IMR-90 (cell line): ENCODE results near the gene CNNM3. TPM values are rescaled to one million over a fixed set of nuclear protein-coding genes. Genes with fewer than 3 reads are reported as not detected.

Source experiments
- ATAC-seq: fragments of 200-7000 bp; cut with Tn5 transposase; 2 replicates; pipeline ENCODE4 v1.9.1; 2020; ENCODE audit warnings: low read depth, mild to moderate bottlenecking, moderate library complexity
- BruUV-seq: library from RNA; stranded (reverse); fragments of 400-500 nt; replicated peaks from 2 replicates; lab custom pipeline; 2021; lab: Mats Ljungman, UMichigan
- CTCF ChIA-PET: fragments of 300-600 bp; formaldehyde crosslinking; extraction: SDS; loops from one replicate; lab custom pipeline; 2021; ENCODE audit warnings: antibody characterized with exemption; lab: Yijun Ruan, JAX
- POLR2A ChIA-PET: fragments of 300-600 bp; sonication (Branson Sonifier 250); formaldehyde crosslinking; loops from one replicate; lab custom pipeline; 2022; ENCODE audit warnings: antibody characterized with exemption; ENCODE audit not compliant: unreplicated experiment; lab: Charles Lee
- DNase-seq: peaks from one replicate; pipeline ENCODE4 v3.0.0; 2013
- H2AFZ ChIP-seq: replicated peaks from 2 replicates; pipeline ENCODE3; 2013; ENCODE audit warnings: low read length, mild to moderate bottlenecking; ENCODE audit not compliant: poor library complexity
- H2AK5ac ChIP-seq: 2 replicates; pipeline ENCODE4 v1.6.1; 2013; ENCODE audit warnings: low read depth, low read length, inconsistent platforms
- H2AK9ac ChIP-seq: replicated peaks from 2 replicates; pipeline ENCODE3; 2013; ENCODE audit warnings: mild to moderate bottlenecking, low read depth, low read length, moderate library complexity; ENCODE audit not compliant: poor library complexity
- H2BK120ac ChIP-seq: 2 replicates; pipeline ENCODE4 v1.6.1; 2013; ENCODE audit warnings: low read depth, low read length, inconsistent platforms
- H2BK15ac ChIP-seq: 3 replicates; pipeline ENCODE4 v1.6.1; 2013; ENCODE audit warnings: low read depth, low read length, inconsistent platforms
- H2BK20ac ChIP-seq: 2 replicates; pipeline ENCODE4 v1.6.1; 2013; ENCODE audit warnings: low read depth, mild to moderate bottlenecking, inconsistent platforms, low read length, moderate library complexity
- H2BK5ac ChIP-seq: 2 replicates; pipeline ENCODE4 v1.6.1; 2013; ENCODE audit warnings: mild to moderate bottlenecking, low read depth, low read length, inconsistent platforms; ENCODE audit not compliant: poor library complexity, severe bottlenecking
- H3K14ac ChIP-seq: replicated peaks from 2 replicates; pipeline ENCODE4 v1.6.1; 2013; ENCODE audit warnings: low read depth, low read length, inconsistent platforms
- H3K18ac ChIP-seq: 2 replicates; pipeline ENCODE4 v1.6.1; 2013; ENCODE audit warnings: low read depth, low read length, control low read depth
- H3K23ac ChIP-seq: 2 replicates; pipeline ENCODE4 v1.6.1; 2013; ENCODE audit warnings: low read depth, low read length, inconsistent platforms
- H3K27ac ChIP-seq: 2 replicates; pipeline ENCODE4 v1.5.1; 2013; ENCODE audit warnings: mild to moderate bottlenecking, control low read depth, low read length; ENCODE audit not compliant: insufficient read depth
- H3K27me3 ChIP-seq: 2 replicates; pipeline ENCODE4 v1.6.1; 2013; ENCODE audit warnings: low read length; ENCODE audit not compliant: control insufficient read depth, insufficient read depth
- H3K36me3 ChIP-seq: 2 replicates; pipeline ENCODE4 v1.6.1; 2013; ENCODE audit warnings: low read length, mixed read lengths; ENCODE audit not compliant: control insufficient read depth, insufficient read depth
- H3K4ac ChIP-seq: 2 replicates; pipeline ENCODE4 v1.6.1; 2013; ENCODE audit warnings: low read depth, low read length, inconsistent platforms
- H3K4me1 ChIP-seq: 2 replicates; pipeline ENCODE4 v1.6.1; 2013; ENCODE audit warnings: low read length, mixed read lengths; ENCODE audit not compliant: control insufficient read depth, insufficient read depth
- H3K4me2 ChIP-seq: 2 replicates; pipeline ENCODE4 v1.6.1; 2013; ENCODE audit warnings: low read depth, mild to moderate bottlenecking, control low read depth, low read length, moderate library complexity
- H3K4me3 ChIP-seq: 2 replicates; pipeline ENCODE4 v1.5.1; 2013; ENCODE audit warnings: low read depth, mild to moderate bottlenecking, control low read depth, low read length, moderate library complexity; ENCODE audit not compliant: insufficient read depth
- H3K56ac ChIP-seq: 2 replicates; pipeline ENCODE4 v1.6.1; 2013; ENCODE audit warnings: low read length, inconsistent platforms; ENCODE audit not compliant: insufficient read depth; ENCODE audit errors: extremely low read depth
- H3K79me1 ChIP-seq, 2 experiments: 2 replicates each; pipeline ENCODE4 v1.6.1; 2013; ENCODE audit warnings: low read length in 2 of 2, inconsistent platforms in 1 of 2, low read depth in 1 of 2
- H3K9ac ChIP-seq: 2 replicates; pipeline ENCODE4 v1.6.1; 2013; ENCODE audit warnings: low read depth, low read length, control low read depth
- H3K9me1 ChIP-seq: 2 replicates; pipeline ENCODE4 v1.6.1; 2013; ENCODE audit warnings: low read length, inconsistent platforms; ENCODE audit not compliant: insufficient read depth
- H3K9me3 ChIP-seq: 2 replicates; pipeline ENCODE4 v1.6.1; 2013; ENCODE audit warnings: low read length; ENCODE audit not compliant: control insufficient read depth, insufficient read depth
- H4K20me1 ChIP-seq: 2 replicates; pipeline ENCODE4 v1.6.1; 2013; ENCODE audit warnings: low read length, inconsistent platforms; ENCODE audit not compliant: insufficient read depth
- H4K5ac ChIP-seq: 2 replicates; pipeline ENCODE4 v1.6.1; 2013; ENCODE audit warnings: mild to moderate bottlenecking, low read depth, low read length, control low read depth
- H4K8ac ChIP-seq, 2 experiments: 2 replicates each; pipeline ENCODE4 v1.6.1; 2013; ENCODE audit warnings: low read depth in 2 of 2, low read length in 2 of 2, control low read depth in 1 of 2, inconsistent platforms in 1 of 2
- H4K91ac ChIP-seq: 2 replicates; pipeline ENCODE4 v1.6.1; 2013; ENCODE audit warnings: low read depth, low read length, inconsistent platforms; ENCODE audit not compliant: insufficient read depth
- BHLHE40 ChIP-seq: fragments of 150-350 bp; IDR thresholded peaks from 2 replicates; pipeline ENCODE4 v1.6.1; 2016; ENCODE audit warnings: mild to moderate bottlenecking, low read depth, low read length
- CHD1 ChIP-seq: IDR thresholded peaks from 2 replicates; pipeline ENCODE4 v1.6.1; 2012; ENCODE audit warnings: low read depth, low read length, improper control_type of control experiment
- CTCF ChIP-seq: conservative IDR thresholded peaks from 2 replicates; pipeline ENCODE4 v1.5.1; 2012; ENCODE audit warnings: mild to moderate bottlenecking, low read depth, low read length, improper control_type of control experiment
- ELK1 ChIP-seq: fragments of 150-350 bp; IDR thresholded peaks from 2 replicates; pipeline ENCODE4 v1.6.1; 2016; ENCODE audit warnings: low read depth, mild to moderate bottlenecking, low read length, moderate library complexity, borderline replicate concordance
- FOS ChIP-seq: fragments of 150-350 bp; IDR thresholded peaks from 2 replicates; pipeline ENCODE4 v1.6.1; 2016; ENCODE audit warnings: low read depth, low read length
- MAFK ChIP-seq: IDR thresholded peaks from 2 replicates; pipeline ENCODE4 v1.6.1; 2012; ENCODE audit warnings: low read depth, low read length, improper control_type of control experiment
- MXI1 ChIP-seq: IDR thresholded peaks from 2 replicates; pipeline ENCODE4 v1.6.1; 2012; ENCODE audit warnings: low read depth, mild to moderate bottlenecking, low read length, moderate library complexity, borderline replicate concordance
- NFE2L2 ChIP-seq: fragments of 150-350 bp; IDR thresholded peaks from 2 replicates; pipeline ENCODE4 v1.6.1; 2016; ENCODE audit warnings: low read depth, mild to moderate bottlenecking, low read length
- POLR2A ChIP-seq: IDR thresholded peaks from 2 replicates; pipeline ENCODE4 v1.6.1; 2012; ENCODE audit warnings: mild to moderate bottlenecking, low read depth, low read length
- RCOR1 ChIP-seq: IDR thresholded peaks from 2 replicates; pipeline ENCODE4 v1.6.1; 2012; ENCODE audit warnings: mild to moderate bottlenecking, low read length, improper control_type of control experiment; ENCODE audit not compliant: insufficient replicate concordance
- SMC3 ChIP-seq: fragments of 150-350 bp; IDR thresholded peaks from 2 replicates; pipeline ENCODE4 v1.6.1; 2016; ENCODE audit warnings: low read depth, mild to moderate bottlenecking, antibody characterized with exemption, low read length, moderate library complexity
- USF2 ChIP-seq: fragments of 150-350 bp; IDR thresholded peaks from 2 replicates; pipeline ENCODE4 v1.6.1; 2017; ENCODE audit warnings: mild to moderate bottlenecking, antibody characterized with exemption, low read length, low read depth
- WGBS, 2 experiments: methylation state at CpG; one replicate each; pipeline versions ENCODE4 v1.1.5 to v1.1.7; 2013; ENCODE audit warnings: missing lambda C conversion rate in 2 of 2; ENCODE audit not compliant: insufficient read length in 1 of 2; ENCODE audit errors: extremely low coverage in 2 of 2; 5-methylcytosine and 5-hydroxymethylcytosine counted together
- dilution Hi-C: fragments of 300-500 bp; cut with HindIII; formaldehyde crosslinking; loops from one replicate; pipeline ENCODE4 v1.14.3; 2018; ENCODE audit warnings: low sequenced_read_pairs; ENCODE audit not compliant: unreplicated experiment
- in situ Hi-C: fragments of 300-500 bp; cut with MboI; formaldehyde crosslinking; loops from 3 replicates; pipeline ENCODE4 v1.14.3; 2019; ENCODE audit warnings: low sequenced_read_pairs, inconsistent platforms, mixed read lengths
- intact Hi-C: fragments of 100-400 bp; cut with micrococcal nuclease; formaldehyde crosslinking; loops from 2 replicates; pipeline ENCODE4 v1.10.0; 2022
- polyA plus RNA-seq, 3 experiments: library from polyadenylated mRNA; depleted of rRNA; stranded (reverse); fragments of >200 nt; gene quantifications; 2 replicates each; pipeline ENCODE4 v1.2.3, GENCODE V29; 2012; ENCODE audit warnings: low replicate concordance in 1 of 3
- total RNA-seq: library from RNA; depleted of rRNA; stranded (reverse); fragments of >200 nt; gene quantifications from 2 replicates; pipeline ENCODE4 v1.2.3, GENCODE V29; 2012

Gene CNNM3
- total and polyA plus RNA-seq, 2 of the 4 experiments (the other 2 are of a cell fraction): 2.3 to 6.1 TPM

- Histone ChIP-seq H2AK5ac (no peak overlapping the region; the same call in 1 of the 2 replicates), H3K27me3 (peaks cover 5% of the 10 kb centered on the region; the same call in 1 of the 2 replicates), H2BK15ac (no peak overlapping the region), H4K20me1 (no peaks in the 10 kb centered on the region), H3K9ac (no peak overlapping the region), H3K18ac (no peak overlapping the region), H3K4me3 (no peak overlapping the region), H3K4me2 (no peak overlapping the region), H2BK120ac (no peak overlapping the region), H2BK20ac (no peak overlapping the region), H2AK9ac (peak overlapping the region; percentile 21), H3K36me3 (no peaks in the 10 kb centered on the region), H4K8ac (no peak overlapping the region), H4K5ac (no peak overlapping the region), H3K79me1 (no peaks in the 10 kb centered on the region), H4K91ac (no peak overlapping the region), H3K9me3 (no peaks in the 10 kb centered on the region), H2AFZ (peak overlapping the region; percentile 8), H3K27ac (no peak overlapping the region), H3K4me1 (peaks cover 9% of the 10 kb centered on the region), H2BK5ac (no peak overlapping the region), H3K23ac (no peak overlapping the region), H3K14ac (0 out of 2 replicates have a peak overlapping the region, but pooled peaks have one; percentile 21), H3K56ac (no peak overlapping the region), H3K4ac (no peak overlapping the region), H3K9me1 (no peaks in the 10 kb centered on the region; the same call in 1 of the 2 replicates)
- ATAC-seq (peak; percentile 57), DNase-seq (peak; percentile 62)
- 81% methylated on average over 5 of the region's 16 CpGs; no CpG with 5 or more reads in 1 of the 2 experiments for WGBS, 2 experiments
- CTCF ChIA-PET: no interaction called here
- no peak for TF ChIP-seq FOS
- TF ChIP-seq SMC3: no peak
- TF ChIP-seq RCOR1: no peak
- TF ChIP-seq MXI1: no peak
- no peak for TF ChIP-seq MAFK
- no peak for TF ChIP-seq ELK1
- no peak for TF ChIP-seq CHD1
- TF ChIP-seq NFE2L2: no peak
- TF ChIP-seq CTCF: no peak
- TF ChIP-seq BHLHE40: no peak
- no peak for TF ChIP-seq POLR2A
- TF ChIP-seq USF2: no peak
- in situ Hi-C loops (no loop called here), dilution Hi-C loops (no loop called here), intact Hi-C loops (no loop called here)
- no TSS peak for BruUV-seq
- POLR2A ChIA-PET: no interaction called here
These were observed 60.4 kb downstream of the CNNM3 start for GRCh38 chr2:96876269-96877041.
